SK-N-SH (cell line): ENCODE results near the gene FAHD1. TPM values are rescaled to one million over a fixed set of nuclear protein-coding genes. Genes with fewer than 3 reads are reported as not detected.

Source experiments
- CTCF ChIA-PET: fragments of 300-600, 350-600 bp; formaldehyde crosslinking; extraction: SDS; loops from one replicate; lab custom pipeline; 2021; lab: Yijun Ruan, JAX
- POLR2A ChIA-PET: fragments of 350-600 bp; sonication (Branson Sonifier 250); formaldehyde crosslinking; extraction: SDS; loops from one replicate; lab custom pipeline; 2020; ENCODE audit warnings: antibody characterized with exemption, inconsistent platforms; lab: Yijun Ruan, JAX
- DNase-seq: peaks from one replicate; pipeline ENCODE4 v3.0.0; 2012
- H2AFZ ChIP-seq: fragments of 200-600 bp; sonication (generic); 2 replicates; pipeline ENCODE4 v1.8.1; 2016; ENCODE audit warnings: antibody characterized with exemption, mild to moderate bottlenecking, low read depth
- H3F3A ChIP-seq: fragments of 200-600 bp; sonication (generic); replicated peaks from 2 replicates; pipeline ENCODE3; 2016; ENCODE audit warnings: antibody characterized with exemption, mild to moderate bottlenecking; ENCODE audit not compliant: insufficient read depth
- H3K27ac ChIP-seq, 2 experiments: fragments of 200-500 bp in 1 of 2; fragments of 200-600 bp in 1 of 2; sonication (Bioruptor generic) in 1 of 2; sonication (generic), shearing (Covaris generic) in 1 of 2; 2 replicates each; pipeline versions ENCODE4 v1.5.1 to v1.6.1; 2014 to 2016; ENCODE audit warnings: low read depth in 2 of 2, inconsistent platforms in 1 of 2, low read length in 1 of 2, mild to moderate bottlenecking in 1 of 2, mixed read lengths in 1 of 2
- H3K27me3 ChIP-seq: fragments of 200-600 bp; sonication (generic), shearing (Covaris generic); 2 replicates; pipeline ENCODE4 v1.6.1; 2016; ENCODE audit warnings: mixed run types; ENCODE audit not compliant: insufficient read depth
- H3K36me3 ChIP-seq, 2 experiments: fragments of 200-500 bp in 1 of 2; fragments of 200-600 bp in 1 of 2; sonication (Bioruptor generic) in 1 of 2; sonication (generic) in 1 of 2; replicated peaks in 1 of 2; 2 replicates each; pipeline versions ENCODE3 to v1.5.1; 2014 to 2016; ENCODE audit warnings: low read length in 1 of 2, mild to moderate bottlenecking in 1 of 2; ENCODE audit not compliant: insufficient read depth in 2 of 2, control insufficient read depth in 1 of 2
- H3K4me1 ChIP-seq, 2 experiments: fragments of 200-500 bp in 1 of 2; fragments of 200-600 bp in 1 of 2; sonication (Bioruptor generic) in 1 of 2; sonication (generic), shearing (Covaris generic) in 1 of 2; 2 replicates each; pipeline versions ENCODE4 v1.5.1 to v1.6.1; 2014 to 2016; ENCODE audit warnings: low read depth in 1 of 2, low read length in 1 of 2, mixed run types in 1 of 2; ENCODE audit not compliant: insufficient read depth in 2 of 2, control insufficient read depth in 1 of 2
- H3K4me2 ChIP-seq: fragments of 200-600 bp; sonication (generic), shearing (Covaris generic); 2 replicates; pipeline ENCODE4 v1.6.1; 2017; ENCODE audit warnings: mixed run types
- H3K4me3 ChIP-seq, 2 experiments: fragments of 200-500 bp in 1 of 2; fragments of 200-600 bp in 1 of 2; sonication (Bioruptor generic) in 1 of 2; sonication (generic), shearing (Covaris generic) in 1 of 2; 2 replicates each; pipeline versions ENCODE4 v1.5.1 to v1.8.1; 2014 to 2016; ENCODE audit warnings: low read depth in 2 of 2, inconsistent platforms in 1 of 2, low read length in 1 of 2, mild to moderate bottlenecking in 1 of 2, mixed read lengths in 1 of 2, moderate library complexity in 1 of 2
- H3K79me2 ChIP-seq: fragments of 200-600 bp; sonication (generic); 2 replicates; pipeline ENCODE4 v1.8.1; 2017; ENCODE audit warnings: mild to moderate bottlenecking; ENCODE audit not compliant: insufficient read depth
- H3K9ac ChIP-seq: fragments of 200-600 bp; sonication (generic); 2 replicates; pipeline ENCODE4 v1.6.1; 2017; ENCODE audit warnings: mixed run types
- H3K9me2 ChIP-seq: fragments of 200-600 bp; sonication (generic); 2 replicates; pipeline ENCODE4 v1.6.1; 2017; ENCODE audit warnings: mixed run types
- H3K9me3 ChIP-seq: fragments of 200-600 bp; sonication (generic); 2 replicates; pipeline ENCODE4 v1.6.1; 2017; ENCODE audit warnings: mixed run types, mild to moderate bottlenecking, moderate library complexity
- H4K20me1 ChIP-seq: fragments of 200-600 bp; sonication (generic); 2 replicates; pipeline ENCODE4 v1.6.1; 2017; ENCODE audit warnings: mild to moderate bottlenecking, mixed run types; ENCODE audit not compliant: insufficient read depth
- CHD2 ChIP-seq: fragments of 150-350 bp; IDR thresholded peaks from 2 replicates; pipeline ENCODE4 v1.6.1; 2018; ENCODE audit warnings: low read length; ENCODE audit not compliant: partially characterized antibody
- ELF1 ChIP-seq: IDR thresholded peaks from 2 replicates; pipeline ENCODE4 v1.4.0; 2012
- EZH2phosphoT487 ChIP-seq: fragments of 200-600 bp; sonication (generic); IDR thresholded peaks from 2 replicates; pipeline ENCODE4 v1.6.1; 2017; ENCODE audit warnings: low read depth, mixed run types, mild to moderate bottlenecking, antibody characterized with exemption, moderate library complexity, borderline replicate concordance
- FOSL2 ChIP-seq: IDR thresholded peaks from 2 replicates; pipeline ENCODE4 v1.4.0; 2012; ENCODE audit warnings: low read depth, mild to moderate bottlenecking, moderate library complexity, borderline replicate concordance
- MAX ChIP-seq: IDR thresholded peaks from 2 replicates; pipeline ENCODE4 v1.4.0; 2012; ENCODE audit warnings: low read depth
- MEF2A ChIP-seq: IDR thresholded peaks from 2 replicates; pipeline ENCODE4 v1.4.0; 2012; ENCODE audit warnings: low read depth, borderline replicate concordance
- MXI1 ChIP-seq: IDR thresholded peaks from 2 replicates; pipeline ENCODE4 v1.6.1; 2012; ENCODE audit warnings: mild to moderate bottlenecking, low read depth, low read length, improper control_type of control experiment
- NFIC ChIP-seq: IDR thresholded peaks from 2 replicates; pipeline ENCODE4 v1.4.0; 2012; ENCODE audit warnings: borderline replicate concordance
- NRF1 ChIP-seq: IDR thresholded peaks from 2 replicates; pipeline ENCODE4 v1.6.1; 2012; ENCODE audit warnings: low read depth, mild to moderate bottlenecking, low read length
- POLR2AphosphoS5 ChIP-seq: IDR thresholded peaks from 2 replicates; pipeline ENCODE4 v1.6.1; 2012; ENCODE audit warnings: low read depth, low read length
- RAD21 ChIP-seq: IDR thresholded peaks from 2 replicates; pipeline ENCODE4 v1.6.1; 2012; ENCODE audit warnings: mild to moderate bottlenecking, low read length
- RXRA ChIP-seq: IDR thresholded peaks from 2 replicates; pipeline ENCODE4 v1.4.0; 2012; ENCODE audit warnings: low read depth, mild to moderate bottlenecking, borderline replicate concordance
- TAF1 ChIP-seq: IDR thresholded peaks from 2 replicates; pipeline ENCODE4 v1.6.1; 2012; ENCODE audit warnings: low read depth, mild to moderate bottlenecking, low read length, moderate library complexity, borderline replicate concordance
- WGBS: methylation state at CpG from one replicate; pipeline ENCODE4 v1.1.6; 2017; ENCODE audit warnings: low lambda C conversion rate; 5-methylcytosine and 5-hydroxymethylcytosine counted together
- polyA plus RNA-seq, 3 experiments: library from polyadenylated mRNA; depleted of rRNA; stranded (reverse); fragments of >200 nt; gene quantifications; 2 replicates each; pipeline ENCODE4 v1.2.3, GENCODE V29; 2012
- TF ChIP-seq, protein P1 (sequence below): IDR thresholded peaks from 2 replicates; pipeline ENCODE4; 2012
- TF ChIP-seq, protein P2 (sequence below): fragments of 150-350 bp; IDR thresholded peaks from 2 replicates; pipeline ENCODE4 v1.6.1; 2017; ENCODE audit warnings: antibody characterized with exemption, low read length, low read depth, borderline replicate concordance
- TF ChIP-seq, protein P3 (sequence below): fragments of 200-600 bp; sonication (generic); IDR thresholded peaks from 2 replicates; pipeline ENCODE4 v1.6.1; 2017; ENCODE audit warnings: antibody characterized with exemption, mild to moderate bottlenecking, moderate library complexity

Gene FAHD1
- polyA plus RNA-seq, 1 of the 3 experiments (the other 2 are of a cell fraction) = 59.0 TPM

GRCh38 chr16:1800701-1801100, 26.3 kb upstream of the FAHD1 start:
- no peak for TF ChIP-seq EZH2phosphoT487
- no peak for TF ChIP-seq TAF1
- TF ChIP-seq MXI1 = no peak
- TF ChIP-seq, protein P1, sequence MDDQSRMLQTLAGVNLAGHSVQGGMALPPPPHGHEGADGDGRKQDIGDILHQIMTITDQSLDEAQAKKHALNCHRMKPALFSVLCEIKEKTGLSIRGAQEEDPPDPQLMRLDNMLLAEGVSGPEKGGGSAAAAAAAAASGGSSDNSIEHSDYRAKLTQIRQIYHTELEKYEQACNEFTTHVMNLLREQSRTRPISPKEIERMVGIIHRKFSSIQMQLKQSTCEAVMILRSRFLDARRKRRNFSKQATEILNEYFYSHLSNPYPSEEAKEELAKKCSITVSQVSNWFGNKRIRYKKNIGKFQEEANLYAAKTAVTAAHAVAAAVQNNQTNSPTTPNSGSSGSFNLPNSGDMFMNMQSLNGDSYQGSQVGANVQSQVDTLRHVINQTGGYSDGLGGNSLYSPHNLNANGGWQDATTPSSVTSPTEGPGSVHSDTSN = no peak
- no peak for TF ChIP-seq RXRA
- TF ChIP-seq, protein P2, sequence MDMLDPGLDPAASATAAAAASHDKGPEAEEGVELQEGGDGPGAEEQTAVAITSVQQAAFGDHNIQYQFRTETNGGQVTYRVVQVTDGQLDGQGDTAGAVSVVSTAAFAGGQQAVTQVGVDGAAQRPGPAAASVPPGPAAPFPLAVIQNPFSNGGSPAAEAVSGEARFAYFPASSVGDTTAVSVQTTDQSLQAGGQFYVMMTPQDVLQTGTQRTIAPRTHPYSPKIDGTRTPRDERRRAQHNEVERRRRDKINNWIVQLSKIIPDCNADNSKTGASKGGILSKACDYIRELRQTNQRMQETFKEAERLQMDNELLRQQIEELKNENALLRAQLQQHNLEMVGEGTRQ = no peak
- no peak for TF ChIP-seq NFIC
- no peak for TF ChIP-seq FOSL2
- no peak for TF ChIP-seq MAX
- TF ChIP-seq ELF1 = no peak
- no peak for TF ChIP-seq CHD2
- no peak for TF ChIP-seq RAD21
- TF ChIP-seq POLR2AphosphoS5 = no peak
- no peak for TF ChIP-seq MEF2A
- TF ChIP-seq, protein P3, sequence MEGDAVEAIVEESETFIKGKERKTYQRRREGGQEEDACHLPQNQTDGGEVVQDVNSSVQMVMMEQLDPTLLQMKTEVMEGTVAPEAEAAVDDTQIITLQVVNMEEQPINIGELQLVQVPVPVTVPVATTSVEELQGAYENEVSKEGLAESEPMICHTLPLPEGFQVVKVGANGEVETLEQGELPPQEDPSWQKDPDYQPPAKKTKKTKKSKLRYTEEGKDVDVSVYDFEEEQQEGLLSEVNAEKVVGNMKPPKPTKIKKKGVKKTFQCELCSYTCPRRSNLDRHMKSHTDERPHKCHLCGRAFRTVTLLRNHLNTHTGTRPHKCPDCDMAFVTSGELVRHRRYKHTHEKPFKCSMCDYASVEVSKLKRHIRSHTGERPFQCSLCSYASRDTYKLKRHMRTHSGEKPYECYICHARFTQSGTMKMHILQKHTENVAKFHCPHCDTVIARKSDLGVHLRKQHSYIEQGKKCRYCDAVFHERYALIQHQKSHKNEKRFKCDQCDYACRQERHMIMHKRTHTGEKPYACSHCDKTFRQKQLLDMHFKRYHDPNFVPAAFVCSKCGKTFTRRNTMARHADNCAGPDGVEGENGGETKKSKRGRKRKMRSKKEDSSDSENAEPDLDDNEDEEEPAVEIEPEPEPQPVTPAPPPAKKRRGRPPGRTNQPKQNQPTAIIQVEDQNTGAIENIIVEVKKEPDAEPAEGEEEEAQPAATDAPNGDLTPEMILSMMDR = no peak
- no peaks in the 10 kb centered on the region for H3K4me1 ChIP-seq
- H4K20me1 ChIP-seq = no peaks in the 10 kb centered on the region
- no peaks in the 10 kb centered on the region for H3K27me3 ChIP-seq
- ChIA-PET POLR2A (no interaction called here), CTCF (no interaction called here)
- no peaks in the 10 kb centered on the region for H3F3A ChIP-seq
- no peak for DNase-seq
- no peak overlapping the region for H2AFZ ChIP-seq
- no peak overlapping the region for H3K9ac ChIP-seq
- no peaks in the 10 kb centered on the region for H3K9me3 ChIP-seq
- no peak overlapping the region for H3K27ac ChIP-seq
- no peak overlapping the region for H3K4me2 ChIP-seq
- no peak overlapping the region for H3K4me3 ChIP-seq
- no peaks in the 10 kb centered on the region for H3K79me2 ChIP-seq
- no peaks in the 10 kb centered on the region for H3K9me2 ChIP-seq
- 48% methylated on average over 9 of the region's 10 CpGs for WGBS
- H3K36me3 ChIP-seq = peaks cover 0 to 4% of the 10 kb centered on the region in 2 experiments

DNA sequence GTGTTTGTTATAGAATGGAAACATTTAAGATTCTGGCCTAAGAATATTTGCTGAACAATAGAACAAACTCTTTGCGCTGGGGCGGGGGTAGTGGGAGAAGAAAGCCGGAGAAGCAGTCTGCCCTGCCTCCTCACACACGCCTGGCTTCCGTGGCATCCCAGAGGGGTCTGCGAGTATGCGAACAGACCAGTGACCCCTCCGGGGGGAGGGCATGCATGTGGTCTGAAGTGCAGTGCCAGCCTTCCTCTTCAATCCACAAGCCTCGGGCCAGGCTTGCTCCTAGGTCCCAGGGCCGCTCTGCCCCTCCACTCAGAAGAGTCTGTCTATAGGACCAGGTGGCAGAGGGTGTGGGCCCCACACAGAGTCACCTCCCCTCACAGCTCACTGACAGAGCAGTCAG, 19.4 kb upstream of the FAHD1 start:
- H2AFZ ChIP-seq = no peak overlapping the region
- no peak overlapping the region for H3K4me2 ChIP-seq
- H3K9me3 ChIP-seq = no peaks in the 10 kb centered on the region
- H3K9me2 ChIP-seq = no peaks in the 10 kb centered on the region
- H3F3A ChIP-seq = no peaks in the 10 kb centered on the region
- H3K36me3 ChIP-seq = peaks cover 8 to 10% of the 10 kb centered on the region in 2 experiments
- no peak for TF ChIP-seq TAF1
- TF ChIP-seq NRF1 = no peak
- TF ChIP-seq, protein P2 = no peak
- H3K9ac ChIP-seq = no peak overlapping the region
- H3K79me2 ChIP-seq = peaks cover 3% of the 10 kb centered on the region; the same call in 1 of the 2 replicates
- no peak overlapping the region for H3K4me3 ChIP-seq
- POLR2A ChIA-PET = interaction anchor here (0.6 kb wide), 1 partner anchor 12 kb away, joined by 3 read pairs; no protein-coding TSS in a partner anchor
- no peak overlapping the region for H3K27ac ChIP-seq
- WGBS = 92% methylated on average over 9 of the region's 10 CpGs
- H4K20me1 ChIP-seq = no peaks in the 10 kb centered on the region
- CTCF ChIA-PET = no interaction called here
- no peaks in the 10 kb centered on the region for H3K27me3 ChIP-seq
- H3K4me1 ChIP-seq = no peaks in the 10 kb centered on the region
- no peak for DNase-seq
